BLaER1 (cell line): ENCODE measurements around the gene TIMM44.

Experiments
- H3K27ac ChIP-seq: shearing (Covaris generic); formaldehyde crosslinking; 2 replicates; pipeline ENCODE4 v1.8.1; 2022
- H3K27me3 ChIP-seq: shearing (Covaris generic); formaldehyde crosslinking; 2 replicates; pipeline ENCODE4 v1.8.1; 2022
- H3K36me3 ChIP-seq: shearing (Covaris generic); formaldehyde crosslinking; 2 replicates; pipeline ENCODE4 v1.8.1; 2022
- H3K4me1 ChIP-seq: shearing (Covaris generic); formaldehyde crosslinking; 2 replicates; pipeline ENCODE4 v1.8.1; 2022
- H3K4me2 ChIP-seq: shearing (Covaris generic); formaldehyde crosslinking; 2 replicates; pipeline ENCODE4 v1.8.1; 2022
- H3K4me3 ChIP-seq: shearing (Covaris generic); formaldehyde crosslinking; 2 replicates; pipeline ENCODE4 v1.8.1; 2022
- H3K9ac ChIP-seq: shearing (Covaris generic); formaldehyde crosslinking; 2 replicates; pipeline ENCODE4 v1.8.1; 2022
- H3K9me3 ChIP-seq: shearing (Covaris generic); formaldehyde crosslinking; 2 replicates; pipeline ENCODE4 v1.8.1; 2022
- H4K20me1 ChIP-seq: shearing (Covaris generic); formaldehyde crosslinking; 2 replicates; pipeline ENCODE4 v1.8.1; 2022
- Cebpa-rat ChIP-seq: shearing (Covaris generic); IDR thresholded peaks from 2 replicates; pipeline ENCODE4 v1.8.1; 2022

The TIMM44 gene

DNA sequence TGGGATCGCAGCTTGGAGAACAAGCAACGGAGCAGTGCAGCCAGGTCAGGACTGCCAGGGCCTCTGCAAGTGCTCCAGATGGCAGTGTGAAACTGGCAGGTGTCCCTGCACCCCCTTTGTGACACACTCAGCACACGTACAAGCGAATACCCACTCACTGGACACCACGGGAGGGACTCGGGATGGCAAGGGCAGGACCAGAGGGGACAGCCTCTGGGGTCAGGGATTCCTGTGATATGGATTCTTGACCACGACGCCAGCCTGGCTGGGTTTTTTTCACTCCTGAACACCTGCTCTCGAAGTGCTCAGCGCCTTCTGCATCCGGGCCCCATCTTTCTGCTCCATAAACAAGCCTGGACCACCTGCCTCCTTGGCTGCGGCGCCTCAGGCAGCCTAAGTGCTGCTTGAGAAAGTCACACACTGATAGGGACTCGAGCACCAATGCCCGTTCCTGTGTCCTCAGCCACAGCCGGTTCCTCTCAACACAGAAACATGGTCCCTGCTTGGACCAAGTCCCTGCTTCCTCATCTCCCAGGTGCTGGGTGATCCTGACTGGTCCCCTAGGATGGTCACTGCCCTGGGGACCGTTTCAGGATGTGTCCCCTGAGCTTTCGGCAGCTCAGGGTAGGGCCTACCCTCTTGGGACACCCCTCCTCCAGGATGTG, 40.0 kb upstream of the TIMM44 start:
- Histone ChIP-seq H3K9ac (no peak overlapping the region), H3K4me2 (peak overlapping the region; percentile 65), H3K4me3 (no peak overlapping the region), H4K20me1 (peaks cover 100% of the 10 kb centered on the region), H3K27ac (peak overlapping the region; percentile 63; the same call in 1 of the 2 replicates), H3K4me1 (peaks cover 38% of the 10 kb centered on the region), H3K36me3 (peaks cover 99% of the 10 kb centered on the region), H3K9me3 (no peaks in the 10 kb centered on the region), H3K27me3 (no peaks in the 10 kb centered on the region)
- TF ChIP-seq Cebpa-rat, result no peak

DNA sequence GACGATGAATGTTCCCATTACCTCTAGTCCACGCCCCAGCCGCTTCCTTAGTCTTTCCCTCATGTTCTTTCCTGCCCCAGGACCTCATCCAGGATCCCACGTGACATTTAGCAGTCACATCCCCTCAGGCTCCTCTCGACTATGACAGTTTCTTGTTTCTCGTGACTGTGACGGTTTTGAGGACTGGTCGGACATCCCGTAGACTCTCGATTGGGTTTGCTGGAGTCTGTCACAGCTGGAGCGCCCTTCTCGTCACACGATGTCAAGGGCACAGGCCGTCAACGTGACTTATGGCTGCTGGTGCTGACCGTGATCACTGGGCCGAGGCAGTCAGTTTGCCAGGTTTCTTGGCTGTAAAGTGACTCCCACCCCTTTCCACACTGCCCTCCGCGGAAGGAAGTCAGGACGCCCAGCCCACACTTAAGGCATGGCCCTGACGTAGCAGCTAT, 39.2 kb upstream of the TIMM44 start:
- Histone ChIP-seq H3K36me3 (peaks cover 99% of the 10 kb centered on the region), H4K20me1 (peaks cover 100% of the 10 kb centered on the region), H3K9me3 (no peaks in the 10 kb centered on the region), H3K4me1 (peaks cover 38% of the 10 kb centered on the region), H3K9ac (no peak overlapping the region), H3K4me3 (no peak overlapping the region), H3K4me2 (no peak overlapping the region), H3K27me3 (no peaks in the 10 kb centered on the region), H3K27ac (0 out of 2 replicates have a peak overlapping the region, but pooled peaks have one; percentile 63)
- TF ChIP-seq Cebpa-rat, result no peak

DNA sequence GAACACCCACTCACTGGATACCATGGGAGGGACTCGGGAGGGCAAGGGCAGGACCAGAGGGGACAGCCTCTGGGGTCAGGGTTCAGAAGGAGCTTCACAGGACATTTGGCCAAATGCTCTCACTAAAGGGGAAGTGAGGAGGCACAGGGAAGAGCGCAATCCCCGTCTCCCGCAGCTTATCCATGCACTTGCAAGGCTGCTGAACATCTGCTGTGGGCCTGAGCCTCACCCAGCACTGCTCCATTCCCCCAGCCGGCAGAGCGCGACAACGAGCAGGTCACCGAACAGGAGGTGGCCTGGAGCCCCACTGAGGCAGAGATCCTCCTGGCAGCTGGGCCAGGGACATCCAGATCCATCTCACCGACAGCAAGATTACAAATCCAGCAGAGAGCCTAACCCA, 38.6 kb upstream of the TIMM44 start:
- Histone ChIP-seq H3K4me2 (no peak overlapping the region), H3K27ac (no peak overlapping the region), H4K20me1 (peaks cover 100% of the 10 kb centered on the region), H3K4me1 (peaks cover 33% of the 10 kb centered on the region), H3K9me3 (no peaks in the 10 kb centered on the region), H3K36me3 (peaks cover 99% of the 10 kb centered on the region), H3K27me3 (no peaks in the 10 kb centered on the region), H3K9ac (no peak overlapping the region), H3K4me3 (no peak overlapping the region)
- TF ChIP-seq Cebpa-rat, result no peak

DNA sequence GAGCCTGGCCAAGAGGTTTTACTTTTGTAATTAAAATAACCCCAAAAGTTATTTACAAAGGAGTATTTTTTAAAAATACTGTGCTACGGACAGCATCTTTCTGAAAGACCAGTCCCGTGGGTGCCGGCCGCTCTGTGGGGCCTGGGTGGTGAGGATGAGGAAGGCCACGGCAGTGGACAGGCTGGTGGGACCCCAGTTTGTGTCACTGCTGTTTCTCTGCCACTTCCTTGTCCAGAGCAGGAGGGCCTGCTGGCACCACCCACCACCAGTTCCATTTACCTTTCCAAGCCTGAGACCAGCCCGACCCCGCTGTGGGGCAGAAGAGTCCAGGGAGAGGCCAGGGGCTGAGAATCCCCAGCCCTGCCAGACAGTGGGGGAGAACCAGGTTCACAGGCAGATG, 38.2 kb upstream of the TIMM44 start:
- peaks cover 100% of the 10 kb centered on the region for H3K36me3 ChIP-seq
- no peak overlapping the region for H3K27ac ChIP-seq
- H3K9ac ChIP-seq, result no peak overlapping the region
- peaks cover 100% of the 10 kb centered on the region for H4K20me1 ChIP-seq
- no peaks in the 10 kb centered on the region for H3K9me3 ChIP-seq
- no peaks in the 10 kb centered on the region for H3K27me3 ChIP-seq
- TF ChIP-seq Cebpa-rat, result no peak
- peaks cover 32% of the 10 kb centered on the region for H3K4me1 ChIP-seq
- no peak overlapping the region for H3K4me2 ChIP-seq
- no peak overlapping the region for H3K4me3 ChIP-seq

DNA sequence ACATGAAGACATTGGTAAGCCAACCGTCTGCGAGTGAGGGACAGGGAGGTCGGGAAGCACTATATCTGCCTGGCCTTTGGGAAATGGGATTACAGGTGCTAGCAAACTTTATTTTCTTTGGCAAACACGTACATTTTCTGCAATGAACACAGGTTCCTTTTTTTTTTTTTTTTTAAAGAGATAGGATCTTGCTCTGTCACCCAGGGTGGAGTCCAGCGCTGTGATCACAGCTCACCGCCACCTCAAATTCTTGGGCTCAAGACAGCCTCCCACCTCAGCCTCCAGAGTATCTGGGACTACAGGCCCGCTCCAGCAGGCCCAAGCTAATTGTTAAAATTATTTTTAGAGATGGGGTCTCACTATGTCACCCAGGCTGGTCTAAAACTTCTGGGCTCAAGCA, 37.7 kb upstream of the TIMM44 start:
- Histone ChIP-seq H3K4me1 (peaks cover 30% of the 10 kb centered on the region), H3K9me3 (no peaks in the 10 kb centered on the region), H3K4me3 (no peak overlapping the region), H3K27me3 (no peaks in the 10 kb centered on the region), H3K9ac (no peak overlapping the region), H3K4me2 (no peak overlapping the region), H3K27ac (no peak overlapping the region), H4K20me1 (peaks cover 100% of the 10 kb centered on the region), H3K36me3 (peaks cover 100% of the 10 kb centered on the region)
- TF ChIP-seq Cebpa-rat, result no peak

DNA sequence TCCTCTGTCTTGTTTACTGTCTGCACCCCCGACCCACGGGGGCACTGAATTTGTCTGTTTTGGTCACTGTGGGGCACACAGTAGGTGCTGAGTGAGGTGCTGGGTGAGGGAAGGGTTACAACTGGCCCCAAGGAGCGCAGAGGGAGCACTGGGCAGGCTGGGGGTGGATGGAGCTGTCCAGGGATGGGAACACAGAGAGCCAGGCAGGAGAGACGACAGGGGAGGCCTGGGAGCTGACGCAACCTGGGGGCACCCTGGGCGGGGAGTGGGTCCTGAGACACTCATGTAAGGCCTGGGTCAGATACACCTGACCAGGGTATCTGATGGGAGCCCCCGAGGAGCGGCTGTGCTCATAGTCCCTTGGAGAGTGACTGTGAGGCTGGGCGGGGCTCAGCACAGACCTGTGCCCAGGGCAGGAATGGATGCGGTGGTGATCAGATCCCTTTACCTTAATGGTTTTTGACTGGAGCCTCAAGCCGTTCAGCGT, 37.2 kb upstream of the TIMM44 start:
- Histone ChIP-seq H4K20me1 (peaks cover 100% of the 10 kb centered on the region), H3K9me3 (no peaks in the 10 kb centered on the region), H3K27me3 (no peaks in the 10 kb centered on the region), H3K4me2 (no peak overlapping the region), H3K4me1 (peaks cover 25% of the 10 kb centered on the region), H3K4me3 (no peak overlapping the region), H3K27ac (no peak overlapping the region), H3K36me3 (peaks cover 98% of the 10 kb centered on the region), H3K9ac (no peak overlapping the region)
- TF ChIP-seq Cebpa-rat, result no peak

DNA sequence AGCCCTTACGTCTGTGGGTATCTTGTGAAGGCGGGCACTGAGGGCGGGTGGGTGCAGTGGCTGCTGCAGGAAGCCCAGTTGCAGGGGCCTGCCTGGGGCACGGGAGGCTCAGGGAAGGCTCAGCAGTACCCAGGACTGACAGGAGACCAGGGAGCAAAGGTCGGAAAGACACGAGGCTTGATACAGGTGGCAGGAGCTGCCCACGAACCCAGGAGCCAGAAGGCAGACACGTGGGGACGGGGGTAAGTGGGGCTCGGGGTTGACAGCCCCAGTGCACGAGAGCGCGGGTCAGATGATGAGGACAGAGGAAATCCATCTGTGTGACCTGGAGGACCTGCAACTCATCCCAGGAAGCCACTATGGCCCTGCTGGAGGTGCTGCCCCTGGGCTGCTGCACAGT, 36.7 kb upstream of the TIMM44 start:
- peaks cover 100% of the 10 kb centered on the region for H4K20me1 ChIP-seq
- H3K27me3 ChIP-seq, result no peaks in the 10 kb centered on the region
- H3K4me2 ChIP-seq, result no peak overlapping the region
- no peak overlapping the region for H3K27ac ChIP-seq
- H3K9me3 ChIP-seq, result no peaks in the 10 kb centered on the region
- H3K4me1 ChIP-seq, result peaks cover 20% of the 10 kb centered on the region
- TF ChIP-seq Cebpa-rat, result no peak
- H3K9ac ChIP-seq, result no peak overlapping the region
- peaks cover 98% of the 10 kb centered on the region for H3K36me3 ChIP-seq
- H3K4me3 ChIP-seq, result no peak overlapping the region

DNA sequence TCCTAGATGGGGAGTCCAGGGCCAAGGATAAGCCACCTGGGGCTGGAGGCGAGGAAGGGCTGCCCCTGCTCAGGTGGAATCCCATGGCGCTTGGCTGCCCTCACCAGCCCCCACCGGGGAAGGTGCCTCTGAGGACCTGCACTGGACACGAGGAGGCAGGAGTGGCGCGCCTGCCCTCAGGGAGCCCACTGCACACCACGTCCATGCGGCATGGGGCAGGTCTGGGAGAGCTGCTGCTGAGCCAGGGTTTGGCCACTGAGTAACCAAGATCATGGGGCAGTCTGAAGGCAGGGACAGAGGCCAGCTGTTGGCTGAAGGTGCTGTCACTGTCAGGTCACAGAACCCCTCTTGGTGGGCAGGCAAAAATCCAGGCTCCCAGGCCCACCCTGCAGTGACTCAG, 36.1 kb upstream of the TIMM44 start:
- H3K36me3 ChIP-seq, result peaks cover 98% of the 10 kb centered on the region

DNA sequence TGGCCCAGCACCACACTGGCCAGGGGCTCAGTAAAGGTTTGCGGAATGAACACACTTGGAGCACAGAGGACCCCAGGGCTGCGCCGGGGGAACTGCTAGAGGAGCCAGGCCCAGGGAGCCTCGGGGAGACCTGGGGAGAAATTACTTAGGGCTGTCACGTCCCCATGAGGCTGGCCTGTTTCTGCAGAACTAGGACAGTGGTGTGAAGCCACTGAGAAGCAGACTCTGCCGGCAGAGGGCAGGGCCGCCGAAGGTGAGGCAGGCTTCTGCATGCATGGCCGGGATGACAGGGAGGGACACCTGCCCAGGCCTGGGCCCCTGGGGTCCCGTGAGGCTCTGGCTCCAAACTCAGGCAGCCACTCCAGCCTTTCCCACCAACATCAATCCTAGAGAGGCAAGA, 35.5 kb upstream of the TIMM44 start:
- Histone ChIP-seq H3K4me1 (peaks cover 9% of the 10 kb centered on the region), H3K9me3 (no peaks in the 10 kb centered on the region), H3K4me2 (no peak overlapping the region), H3K27ac (no peak overlapping the region), H3K9ac (no peak overlapping the region), H4K20me1 (peaks cover 100% of the 10 kb centered on the region), H3K4me3 (no peak overlapping the region), H3K27me3 (no peaks in the 10 kb centered on the region), H3K36me3 (peaks cover 98% of the 10 kb centered on the region)
- no peak for TF ChIP-seq Cebpa-rat

More for the DNA sequence above, 36.1 kb upstream of the TIMM44 start:
- Histone ChIP-seq H3K4me3 (no peak overlapping the region), H3K9me3 (no peaks in the 10 kb centered on the region), H3K4me2 (no peak overlapping the region), H4K20me1 (peaks cover 100% of the 10 kb centered on the region), H3K9ac (no peak overlapping the region), H3K4me1 (peaks cover 14% of the 10 kb centered on the region), H3K27ac (no peak overlapping the region), H3K27me3 (no peaks in the 10 kb centered on the region)
- TF ChIP-seq Cebpa-rat, result no peak

DNA sequence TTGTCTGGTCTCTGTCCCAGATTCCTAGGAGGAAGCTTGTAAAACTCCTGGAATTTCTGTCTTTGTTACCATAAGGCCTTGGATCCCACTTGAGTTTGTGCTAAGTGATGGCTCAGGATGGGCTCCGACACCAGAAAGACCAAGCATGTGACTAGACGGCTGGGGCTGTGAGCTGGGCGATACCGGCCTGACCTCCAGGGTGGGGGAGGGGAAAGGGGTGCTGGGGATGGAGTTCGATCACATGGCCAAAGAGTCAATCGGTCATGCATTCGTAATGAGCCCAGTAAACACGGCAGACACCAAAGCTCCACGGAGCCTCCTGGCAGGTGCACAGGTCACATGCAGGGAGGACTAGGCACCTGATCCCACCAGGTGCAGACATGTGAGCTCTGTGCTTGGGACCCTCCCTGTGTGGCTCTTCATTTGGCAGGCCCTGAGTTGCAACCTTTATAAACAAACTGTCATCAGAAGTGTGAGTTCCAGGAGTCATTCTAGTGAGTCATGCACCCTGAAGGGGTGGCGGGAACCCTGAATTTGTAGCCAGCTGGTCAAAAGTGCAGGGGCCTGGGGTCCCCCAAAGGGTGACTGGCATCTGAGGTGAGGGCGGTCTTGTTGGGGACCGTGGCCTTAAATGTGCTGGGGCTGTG, 34.8 kb upstream of the TIMM44 start:
- Histone ChIP-seq H3K27me3 (no peaks in the 10 kb centered on the region), H3K27ac (no peak overlapping the region), H3K4me1 (peaks cover 2% of the 10 kb centered on the region), H3K9me3 (no peaks in the 10 kb centered on the region), H3K9ac (no peak overlapping the region), H4K20me1 (peaks cover 100% of the 10 kb centered on the region), H3K4me2 (no peak overlapping the region), H3K36me3 (peaks cover 98% of the 10 kb centered on the region), H3K4me3 (no peak overlapping the region)
- TF ChIP-seq Cebpa-rat, result no peak
